NCI-H1092 treated with DMSO at 0.1 percent for 48 hours (cell line): Measurements from ENCODE around the gene PNKP.

Experiments
- DNase-seq: peaks from one replicate; lab custom pipeline; 2025; lab: John Stamatoyannopoulos, UW

PNKP gene

GRCh38 chr19:49818649-49819370 is 48.6 kb downstream of the PNKP start:
- DNase-seq: no peak

GRCh38 chr19:49817964-49818648 is 49.3 kb downstream of the PNKP start, which contains the start of gene MED25:
TSS of gene MED25 (plus strand) at chr19:49818289. CDS start at chr19:49818342, 53 bp downstream.
- peak; percentile 78 for DNase-seq

- DNase-seq: no peak
These were observed 50.8 kb downstream of the PNKP start for GRCh38 chr19:49816590-49816989.

- DNase-seq: peak; percentile 25
These were observed 53.4 kb downstream of the PNKP start for GRCh38 chr19:49814010-49814409.

- peak; percentile 97 for DNase-seq
These were observed 54.1 kb downstream of the PNKP start, which contains the start of gene FUZ for GRCh38 chr19:49812997-49813861. TSS of gene FUZ (minus strand) at chr19:49813292. CDS start at chr19:49813106, 186 bp downstream.

GRCh38 chr19:49812452-49812996 is 54.9 kb downstream of the PNKP start:
- DNase-seq: no peak

- DNase-seq: no peak
These were observed 56.0 kb downstream of the PNKP start for GRCh38 chr19:49811328-49811727.
